Common myeloid progenitor, CD34-positive (primary cell): ENCODE data around the gene IL22RA1.

Experiments
- CTCF ChIA-PET: fragments of 350-600 bp; sonication (Branson Sonifier 250); formaldehyde crosslinking; loops from one replicate; lab custom pipeline; 2021; ENCODE audit warnings: antibody characterized with exemption; lab: Charles Lee
- POLR2A ChIA-PET: fragments of 350-600 bp; sonication (Branson Sonifier 250); formaldehyde crosslinking; loops from one replicate; lab custom pipeline; 2021; ENCODE audit warnings: antibody characterized with exemption; lab: Charles Lee
- DNase-seq, 3 donors: peaks; one replicate each; pipeline versions ENCODE4 v3.0.0 to v3.0.0-alpha.2; 2013
- H3K27ac ChIP-seq, 2 experiments: 1 replicate in 1 of 2; 2 replicates in 1 of 2; pipeline ENCODE4 v1.7.0; 2013; ENCODE audit warnings: inconsistent platforms in 2 of 2, low read length in 2 of 2, mild to moderate bottlenecking in 2 of 2, low read depth in 1 of 2, moderate library complexity in 1 of 2; ENCODE audit not compliant: severe bottlenecking in 2 of 2, insufficient read depth in 1 of 2, poor library complexity in 1 of 2
- H3K27me3 ChIP-seq, 5 experiments: replicated peaks in 2 of 5; 1 replicate in 3 of 5; 2 replicates in 2 of 5; pipeline versions ENCODE4 v1.6.1 to v1.7.0; 2013; ENCODE audit warnings: low read length in 4 of 5, mild to moderate bottlenecking in 2 of 5, moderate library complexity in 2 of 5, inconsistent platforms in 1 of 5; ENCODE audit not compliant: insufficient read depth in 5 of 5, control insufficient read depth in 4 of 5
- H3K36me3 ChIP-seq, 4 experiments: 1 replicate in 2 of 4; 2 replicates in 2 of 4; pipeline versions ENCODE4 v1.6.1 to v1.7.0; 2013; ENCODE audit warnings: low read length in 3 of 4, control low read depth in 1 of 4, mild to moderate bottlenecking in 1 of 4; ENCODE audit not compliant: control insufficient read depth in 4 of 4, insufficient read depth in 4 of 4
- H3K4me1 ChIP-seq, 4 experiments: 1 replicate in 3 of 4; 2 replicates in 1 of 4; pipeline versions ENCODE4 v1.6.1 to v1.7.1; 2013; ENCODE audit warnings: low read length in 3 of 4, mild to moderate bottlenecking in 3 of 4, control low read depth in 1 of 4, inconsistent platforms in 1 of 4, moderate library complexity in 1 of 4; ENCODE audit not compliant: control insufficient read depth in 4 of 4, insufficient read depth in 4 of 4; ENCODE audit errors: control extremely low read depth in 1 of 4
- H3K4me3 ChIP-seq, 7 experiments: 1 replicate in 4 of 7; 2 replicates in 3 of 7; pipeline versions ENCODE4 v1.5.1 to v1.7.0; 2013; ENCODE audit warnings: mild to moderate bottlenecking in 7 of 7, low read length in 6 of 7, moderate library complexity in 6 of 7, inconsistent platforms in 2 of 7, low read depth in 2 of 7, control low read depth in 1 of 7; ENCODE audit not compliant: insufficient read depth in 4 of 7, control insufficient read depth in 1 of 7; ENCODE audit errors: extremely low read depth in 1 of 7
- H3K9me3 ChIP-seq, 5 experiments: 1 replicate in 4 of 5; 2 replicates in 1 of 5; pipeline versions ENCODE4 v1.6.1 to v1.7.1; 2013; ENCODE audit warnings: low read length in 4 of 5, mild to moderate bottlenecking in 2 of 5, inconsistent platforms in 1 of 5, low read depth in 1 of 5, moderate library complexity in 1 of 5; ENCODE audit not compliant: control insufficient read depth in 4 of 5, insufficient read depth in 2 of 5; ENCODE audit errors: control extremely low read depth in 1 of 5
- WGBS: methylation state at CpG from one replicate; pipeline ENCODE4 v1.1.5; 2013; ENCODE audit not compliant: insufficient coverage; 5-methylcytosine and 5-hydroxymethylcytosine counted together

Gene IL22RA1

GRCh38 chr1:24104854-24105253, 38.1 kb downstream of the IL22RA1 start:
- H3K36me3 ChIP-seq, result no peaks in the 10 kb centered on the region
- H3K27ac ChIP-seq, result no peak overlapping the region
- H3K4me1 ChIP-seq, result no peaks in the 10 kb centered on the region
- no peak overlapping the region for H3K4me3 ChIP-seq
- POLR2A ChIA-PET, result no interaction called here
- DNase-seq, result no peak
- H3K27me3 ChIP-seq, result no peaks in the 10 kb centered on the region
- CTCF ChIA-PET, result interaction anchor here (1.3 kb wide), 1 partner anchor 10 kb away, joined by 4 read pairs; no protein-coding TSS in a partner anchor
- no peaks in the 10 kb centered on the region for H3K9me3 ChIP-seq
- 96% methylated on average over 7 of the region's 7 CpGs for WGBS

GRCh38 chr1:24103879-24104278, 39.1 kb downstream of the IL22RA1 start:
- POLR2A ChIA-PET, result no interaction called here
- CTCF ChIA-PET, result interaction anchor here (1.1 kb wide), 1 partner anchor 33 kb away, joined by 3 read pairs; no protein-coding TSS in a partner anchor

GRCh38 chr1:24103408-24103807, 39.5 kb downstream of the IL22RA1 start:
- Histone ChIP-seq H3K27me3 (no peaks in the 10 kb centered on the region), H3K4me1 (no peaks in the 10 kb centered on the region), H3K36me3 (no peaks in the 10 kb centered on the region), H3K9me3 (no peaks in the 10 kb centered on the region), H3K4me3 (no peak overlapping the region), H3K27ac (no peak overlapping the region)
- DNase-seq, result peak in 1 of 3 donors; percentile 23
- ChIA-PET CTCF (interaction anchor here (1.1 to 1.5 kb wide), 2 partner anchors 32 to 47 kb away, joined by 3 to 4 read pairs; no protein-coding TSS in a partner anchor), POLR2A (no interaction called here)
- 67% methylated on average over 3 of the region's 3 CpGs for WGBS

More at GRCh38 chr1:24103879-24104278, 39.1 kb downstream of the IL22RA1 start:
- no peak overlapping the region for H3K4me3 ChIP-seq
- H3K36me3 ChIP-seq, result no peaks in the 10 kb centered on the region
- H3K4me1 ChIP-seq, result no peaks in the 10 kb centered on the region
- no peak for DNase-seq
- 93% methylated on average over 3 of the region's 3 CpGs for WGBS
- no peaks in the 10 kb centered on the region for H3K27me3 ChIP-seq
- no peak overlapping the region for H3K27ac ChIP-seq
- H3K9me3 ChIP-seq, result no peaks in the 10 kb centered on the region

- Histone ChIP-seq H3K4me1 (no peaks in the 10 kb centered on the region), H3K36me3 (no peaks in the 10 kb centered on the region), H3K27me3 (no peaks in the 10 kb centered on the region), H3K4me3 (no peak overlapping the region), H3K27ac (no peak overlapping the region), H3K9me3 (no peaks in the 10 kb centered on the region)
- WGBS, result 96% methylated on average over 8 of the region's 8 CpGs
- ChIA-PET CTCF (interaction anchor here (1.1 to 1.5 kb wide), 3 partner anchors 9 to 47 kb away, joined by 3 to 8 read pairs (median 4); partner anchors contain the start of gene MYOM3), POLR2A (no interaction called here)
- no peak for DNase-seq
Observed at GRCh38 chr1:24102961-24103360, 40.0 kb downstream of the IL22RA1 start.

- POLR2A ChIA-PET, result no interaction called here
- H3K27me3 ChIP-seq, result no peaks in the 10 kb centered on the region
- no peak overlapping the region for H3K27ac ChIP-seq
- H3K4me1 ChIP-seq, result no peaks in the 10 kb centered on the region
- no peaks in the 10 kb centered on the region for H3K9me3 ChIP-seq
- CTCF ChIA-PET, result interaction anchor here (1.2 to 1.5 kb wide), 2 partner anchors 10 to 48 kb away, joined by 4 to 8 read pairs; partner anchors contain the start of gene MYOM3
- WGBS, result 86% methylated on average over 7 of the region's 9 CpGs
- no peak overlapping the region for H3K4me3 ChIP-seq
- DNase-seq, result peak in 1 of 3 donors; percentile 10
- no peaks in the 10 kb centered on the region for H3K36me3 ChIP-seq
Observed at GRCh38 chr1:24101796-24102586, 40.9 kb downstream of the IL22RA1 start.

GRCh38 chr1:24100945-24101737, 41.8 kb downstream of the IL22RA1 start:
- POLR2A ChIA-PET, result no interaction called here
- Histone ChIP-seq H3K4me3 (no peak overlapping the region), H3K27ac (no peak overlapping the region), H3K9me3 (no peaks in the 10 kb centered on the region), H3K27me3 (no peaks in the 10 kb centered on the region), H3K4me1 (no peaks in the 10 kb centered on the region), H3K36me3 (no peaks in the 10 kb centered on the region)
- 100% methylated on average over 10 of the region's 13 CpGs for WGBS
- CTCF ChIA-PET, result interaction anchor here (1.7 kb wide), 1 partner anchor 49 kb away, joined by 6 read pairs; no protein-coding TSS in a partner anchor
- no peak for DNase-seq
